22Rv1 (cell line): ENCODE measurements around the gene GMPS.
"Not testable (repeated sequence)": the region's sequence is repeated elsewhere in the genome, so short reads cannot be mapped to it uniquely, and the experiment has no call there.

Experiments
- CTCF ChIP-seq: fragments of 450-650 bp; IDR thresholded peaks from 2 replicates; pipeline ENCODE4 v1.5.1; 2017; ENCODE audit warnings: mild to moderate bottlenecking
- ZFX ChIP-seq: fragments of 450-650 bp; IDR thresholded peaks from 2 replicates; pipeline ENCODE4 v1.6.1; 2017; ENCODE audit warnings: antibody characterized with exemption, borderline replicate concordance

DNA sequence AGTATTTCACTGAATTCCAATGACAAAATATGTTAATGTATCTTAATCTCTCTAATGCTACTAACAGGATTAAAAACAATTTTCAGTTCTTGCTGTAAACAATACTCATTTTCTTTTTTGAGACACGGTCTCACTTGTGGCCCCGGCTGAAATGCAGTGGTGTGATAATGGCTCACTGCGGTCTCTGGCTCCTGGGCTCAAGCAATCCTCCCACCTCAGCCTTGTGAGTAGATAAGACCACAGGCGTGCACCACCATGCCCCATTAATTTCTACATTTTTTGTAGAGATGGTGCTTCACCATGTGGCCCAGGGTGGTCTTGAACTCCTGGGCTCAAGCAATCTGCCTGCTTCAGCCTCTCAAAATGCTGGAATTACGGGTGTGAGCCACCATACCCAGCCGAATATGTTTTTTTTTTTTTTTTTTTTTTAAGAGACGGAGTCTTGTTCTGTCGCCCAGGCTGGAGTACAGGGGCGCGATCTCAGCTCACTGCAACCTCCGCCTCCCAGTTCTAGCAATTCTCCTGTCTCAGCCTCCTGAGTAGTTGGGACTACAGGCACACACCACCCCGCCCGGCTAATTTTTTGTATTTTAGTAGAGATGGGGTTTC lies 41.9 kb upstream of the GMPS start:
- not testable (repeated sequence) for TF ChIP-seq CTCF, ZFX
